ENCODE results near the gene TRIM52.

Gene TRIM52

DNA sequence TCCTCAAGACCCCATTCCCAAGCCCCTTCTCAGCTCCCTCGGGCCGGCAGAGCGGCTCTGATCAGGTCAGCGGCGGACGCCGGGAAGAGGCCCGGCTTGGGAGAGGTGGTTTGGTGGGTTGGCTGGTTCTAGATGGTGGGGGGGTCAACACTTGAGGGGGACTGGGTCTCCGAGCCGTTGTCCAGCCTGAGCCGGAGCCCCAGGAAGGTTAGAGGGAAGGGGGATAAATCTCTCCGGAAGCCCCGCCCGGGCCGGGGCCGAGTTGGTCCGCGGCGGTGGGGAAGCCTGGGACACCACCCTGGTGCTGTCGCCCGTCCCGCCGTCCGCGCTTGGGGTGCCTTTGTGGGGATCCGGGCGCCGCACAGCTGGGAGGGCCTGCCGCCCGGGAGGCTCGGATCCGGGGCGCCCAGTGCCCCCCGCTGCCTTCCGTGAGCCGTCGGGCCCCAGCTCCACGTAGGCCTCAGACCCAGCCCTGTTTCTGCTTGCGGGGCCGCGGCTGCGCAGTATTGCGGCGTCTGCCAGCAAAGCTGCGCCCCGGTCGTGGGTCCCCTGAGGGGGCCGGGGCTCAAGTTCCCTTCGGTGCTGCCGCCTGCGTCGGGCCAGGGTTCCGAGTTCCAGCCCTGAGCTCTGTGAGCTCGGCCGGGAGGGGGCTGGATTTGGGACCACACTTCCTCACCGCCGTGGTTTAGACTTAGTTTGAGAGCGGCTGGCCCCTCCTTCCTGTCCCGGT lies 542 bp upstream of the TRIM52 start (continued):
- TF ChIP-seq, protein P1, sequence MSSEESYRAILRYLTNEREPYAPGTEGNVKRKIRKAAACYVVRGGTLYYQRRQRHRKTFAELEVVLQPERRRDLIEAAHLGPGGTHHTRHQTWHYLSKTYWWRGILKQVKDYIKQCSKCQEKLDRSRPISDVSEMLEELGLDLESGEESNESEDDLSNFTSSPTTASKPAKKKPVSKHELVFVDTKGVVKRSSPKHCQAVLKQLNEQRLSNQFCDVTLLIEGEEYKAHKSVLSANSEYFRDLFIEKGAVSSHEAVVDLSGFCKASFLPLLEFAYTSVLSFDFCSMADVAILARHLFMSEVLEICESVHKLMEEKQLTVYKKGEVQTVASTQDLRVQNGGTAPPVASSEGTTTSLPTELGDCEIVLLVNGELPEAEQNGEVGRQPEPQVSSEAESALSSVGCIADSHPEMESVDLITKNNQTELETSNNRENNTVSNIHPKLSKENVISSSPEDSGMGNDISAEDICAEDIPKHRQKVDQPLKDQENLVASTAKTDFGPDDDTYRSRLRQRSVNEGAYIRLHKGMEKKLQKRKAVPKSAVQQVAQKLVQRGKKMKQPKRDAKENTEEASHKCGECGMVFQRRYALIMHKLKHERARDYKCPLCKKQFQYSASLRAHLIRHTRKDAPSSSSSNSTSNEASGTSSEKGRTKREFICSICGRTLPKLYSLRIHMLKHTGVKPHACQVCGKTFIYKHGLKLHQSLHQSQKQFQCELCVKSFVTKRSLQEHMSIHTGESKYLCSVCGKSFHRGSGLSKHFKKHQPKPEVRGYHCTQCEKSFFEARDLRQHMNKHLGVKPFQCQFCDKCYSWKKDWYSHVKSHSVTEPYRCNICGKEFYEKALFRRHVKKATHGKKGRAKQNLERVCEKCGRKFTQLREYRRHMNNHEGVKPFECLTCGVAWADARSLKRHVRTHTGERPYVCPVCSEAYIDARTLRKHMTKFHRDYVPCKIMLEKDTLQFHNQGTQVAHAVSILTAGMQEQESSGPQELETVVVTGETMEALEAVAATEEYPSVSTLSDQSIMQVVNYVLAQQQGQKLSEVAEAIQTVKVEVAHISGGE (tag by site-specific recombination; conservative IDR thresholded peaks at IDR 0.05; ENCODE audit: low read depth), result peak; percentile 90
- TF ChIP-seq, protein P2, sequence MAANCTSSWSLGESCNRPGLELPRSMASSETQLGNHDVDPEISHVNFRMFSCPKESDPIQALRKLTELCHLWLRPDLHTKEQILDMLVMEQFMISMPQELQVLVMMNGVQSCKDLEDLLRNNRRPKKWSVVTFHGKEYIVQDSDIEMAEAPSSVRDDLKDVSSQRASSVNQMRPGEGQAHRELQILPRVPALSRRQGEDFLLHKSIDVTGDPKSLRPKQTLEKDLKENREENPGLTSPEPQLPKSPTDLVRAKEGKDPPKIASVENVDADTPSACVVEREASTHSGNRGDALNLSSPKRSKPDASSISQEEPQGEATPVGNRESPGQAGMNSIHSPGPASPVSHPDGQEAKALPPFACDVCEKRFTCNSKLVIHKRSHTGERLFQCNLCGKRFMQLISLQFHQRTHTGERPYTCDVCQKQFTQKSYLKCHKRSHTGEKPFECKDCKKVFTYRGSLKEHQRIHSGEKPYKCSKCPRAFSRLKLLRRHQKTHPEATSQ (tag by site-specific recombination; IDR thresholded peaks at IDR 0.05), result peak; percentile 22
- TF ChIP-seq MYNN (tag by site-specific recombination; IDR thresholded peaks at IDR 0.05; ENCODE audit: borderline replicate concordance) (no peak), ZNF214 (tag by site-specific recombination; IDR thresholded peaks at IDR 0.05; ENCODE audit: borderline replicate concordance) (no peak), KLF1 (tag by site-specific recombination; IDR thresholded peaks at IDR 0.05) (0 out of 2 replicates have a peak, but pooled peaks have one; percentile 4), ZNF112 (tag by site-specific recombination; IDR thresholded peaks at IDR 0.05) (no peak), ZNF324 (tag by site-specific recombination; IDR thresholded peaks at IDR 0.05) (0 out of 2 replicates have a peak, but pooled peaks have one; percentile 6), ZNF701 (tag by site-specific recombination; IDR thresholded peaks at IDR 0.05) (no peak), ZNF366 (tag by site-specific recombination; conservative IDR thresholded peaks at IDR 0.05) (no peak), ZNF2 (tag by site-specific recombination; IDR thresholded peaks at IDR 0.05) (no peak), SP3 (tag by site-specific recombination; IDR thresholded peaks at IDR 0.05) (peak; percentile 13; the same call in 1 of the 2 replicates), ZNF549 (tag by site-specific recombination; IDR thresholded peaks at IDR 0.05) (no peak), ZNF501 (tag by site-specific recombination; IDR thresholded peaks at IDR 0.05) (0 out of 2 replicates have a peak, but pooled peaks have one; percentile 17), ZNF610 (tag by site-specific recombination; IDR thresholded peaks at IDR 0.05; ENCODE audit: borderline replicate concordance) (0 out of 2 replicates have a peak, but pooled peaks have one; percentile 74), WT1 (tag by site-specific recombination; IDR thresholded peaks at IDR 0.05) (no peak), ZNF660 (tag by site-specific recombination; IDR thresholded peaks at IDR 0.05) (peak; percentile 50), ZNF629 (tag by site-specific recombination; IDR thresholded peaks at IDR 0.05) (no peak), ZNF777 (tag by site-specific recombination; IDR thresholded peaks at IDR 0.05; ENCODE audit: borderline replicate concordance) (peak; percentile 92; the same call in 1 of the 2 replicates), KLF7 (tag by site-specific recombination; IDR thresholded peaks at IDR 0.05; ENCODE audit: borderline replicate concordance) (no peak), ZNF473 (tag by site-specific recombination; IDR thresholded peaks at IDR 0.05) (no peak), GLIS1 (tag by site-specific recombination; IDR thresholded peaks at IDR 0.05) (peak; percentile 63), ZNF621 (tag by site-specific recombination; IDR thresholded peaks at IDR 0.05) (no peak), ZNF423 (tag by site-specific recombination; IDR thresholded peaks at IDR 0.05) (no peak; the same call in none of the 2 replicates)
- TF ChIP-seq, protein P3, sequence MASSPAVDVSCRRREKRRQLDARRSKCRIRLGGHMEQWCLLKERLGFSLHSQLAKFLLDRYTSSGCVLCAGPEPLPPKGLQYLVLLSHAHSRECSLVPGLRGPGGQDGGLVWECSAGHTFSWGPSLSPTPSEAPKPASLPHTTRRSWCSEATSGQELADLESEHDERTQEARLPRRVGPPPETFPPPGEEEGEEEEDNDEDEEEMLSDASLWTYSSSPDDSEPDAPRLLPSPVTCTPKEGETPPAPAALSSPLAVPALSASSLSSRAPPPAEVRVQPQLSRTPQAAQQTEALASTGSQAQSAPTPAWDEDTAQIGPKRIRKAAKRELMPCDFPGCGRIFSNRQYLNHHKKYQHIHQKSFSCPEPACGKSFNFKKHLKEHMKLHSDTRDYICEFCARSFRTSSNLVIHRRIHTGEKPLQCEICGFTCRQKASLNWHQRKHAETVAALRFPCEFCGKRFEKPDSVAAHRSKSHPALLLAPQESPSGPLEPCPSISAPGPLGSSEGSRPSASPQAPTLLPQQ (tag by site-specific recombination; IDR thresholded peaks at IDR 0.05), result peak; percentile 79
- TF ChIP-seq, protein P4, sequence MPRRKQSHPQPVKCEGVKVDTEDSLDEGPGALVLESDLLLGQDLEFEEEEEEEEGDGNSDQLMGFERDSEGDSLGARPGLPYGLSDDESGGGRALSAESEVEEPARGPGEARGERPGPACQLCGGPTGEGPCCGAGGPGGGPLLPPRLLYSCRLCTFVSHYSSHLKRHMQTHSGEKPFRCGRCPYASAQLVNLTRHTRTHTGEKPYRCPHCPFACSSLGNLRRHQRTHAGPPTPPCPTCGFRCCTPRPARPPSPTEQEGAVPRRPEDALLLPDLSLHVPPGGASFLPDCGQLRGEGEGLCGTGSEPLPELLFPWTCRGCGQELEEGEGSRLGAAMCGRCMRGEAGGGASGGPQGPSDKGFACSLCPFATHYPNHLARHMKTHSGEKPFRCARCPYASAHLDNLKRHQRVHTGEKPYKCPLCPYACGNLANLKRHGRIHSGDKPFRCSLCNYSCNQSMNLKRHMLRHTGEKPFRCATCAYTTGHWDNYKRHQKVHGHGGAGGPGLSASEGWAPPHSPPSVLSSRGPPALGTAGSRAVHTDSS (tag by site-specific recombination; IDR thresholded peaks at IDR 0.05), result no peak
- TF ChIP-seq, protein P5, sequence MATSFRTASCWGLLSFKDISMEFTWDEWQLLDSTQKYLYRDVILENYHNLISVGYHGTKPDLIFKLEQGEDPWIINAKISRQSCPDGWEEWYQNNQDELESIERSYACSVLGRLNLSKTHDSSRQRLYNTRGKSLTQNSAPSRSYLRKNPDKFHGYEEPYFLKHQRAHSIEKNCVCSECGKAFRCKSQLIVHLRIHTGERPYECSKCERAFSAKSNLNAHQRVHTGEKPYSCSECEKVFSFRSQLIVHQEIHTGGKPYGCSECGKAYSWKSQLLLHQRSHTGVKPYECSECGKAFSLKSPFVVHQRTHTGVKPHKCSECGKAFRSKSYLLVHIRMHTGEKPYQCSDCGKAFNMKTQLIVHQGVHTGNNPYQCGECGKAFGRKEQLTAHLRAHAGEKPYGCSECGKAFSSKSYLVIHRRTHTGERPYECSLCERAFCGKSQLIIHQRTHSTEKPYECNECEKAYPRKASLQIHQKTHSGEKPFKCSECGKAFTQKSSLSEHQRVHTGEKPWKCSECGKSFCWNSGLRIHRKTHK (tag by site-specific recombination; IDR thresholded peaks at IDR 0.05), result no peak
- TF ChIP-seq, protein P6, sequence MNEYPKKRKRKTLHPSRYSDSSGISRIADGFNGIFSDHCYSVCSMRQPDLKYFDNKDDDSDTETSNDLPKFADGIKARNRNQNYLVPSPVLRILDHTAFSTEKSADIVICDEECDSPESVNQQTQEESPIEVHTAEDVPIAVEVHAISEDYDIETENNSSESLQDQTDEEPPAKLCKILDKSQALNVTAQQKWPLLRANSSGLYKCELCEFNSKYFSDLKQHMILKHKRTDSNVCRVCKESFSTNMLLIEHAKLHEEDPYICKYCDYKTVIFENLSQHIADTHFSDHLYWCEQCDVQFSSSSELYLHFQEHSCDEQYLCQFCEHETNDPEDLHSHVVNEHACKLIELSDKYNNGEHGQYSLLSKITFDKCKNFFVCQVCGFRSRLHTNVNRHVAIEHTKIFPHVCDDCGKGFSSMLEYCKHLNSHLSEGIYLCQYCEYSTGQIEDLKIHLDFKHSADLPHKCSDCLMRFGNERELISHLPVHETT (tag by site-specific recombination; IDR thresholded peaks at IDR 0.05), result no peak
- TF ChIP-seq, protein P7, sequence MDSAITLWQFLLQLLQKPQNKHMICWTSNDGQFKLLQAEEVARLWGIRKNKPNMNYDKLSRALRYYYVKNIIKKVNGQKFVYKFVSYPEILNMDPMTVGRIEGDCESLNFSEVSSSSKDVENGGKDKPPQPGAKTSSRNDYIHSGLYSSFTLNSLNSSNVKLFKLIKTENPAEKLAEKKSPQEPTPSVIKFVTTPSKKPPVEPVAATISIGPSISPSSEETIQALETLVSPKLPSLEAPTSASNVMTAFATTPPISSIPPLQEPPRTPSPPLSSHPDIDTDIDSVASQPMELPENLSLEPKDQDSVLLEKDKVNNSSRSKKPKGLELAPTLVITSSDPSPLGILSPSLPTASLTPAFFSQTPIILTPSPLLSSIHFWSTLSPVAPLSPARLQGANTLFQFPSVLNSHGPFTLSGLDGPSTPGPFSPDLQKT (IDR thresholded peaks at IDR 0.05; ENCODE audit: borderline replicate concordance, low read depth, low read length), result no peak
